Mucosa of descending colon (tissue), 3 donors: Measurements from ENCODE around the gene PTBP2. TPM values are rescaled to one million over a fixed set of nuclear protein-coding genes. Genes with fewer than 3 reads are reported as not detected.
"Not testable (repeated sequence)": the region's sequence is repeated elsewhere in the genome, so short reads cannot be mapped to it uniquely, and the experiment has no call there.

Experiments
- ATAC-seq: fragments of 200-7000 bp; cut with Tn5 transposase; one replicate; pipeline ENCODE4 v1.9.1; 2020; ENCODE audit warnings: mild to moderate bottlenecking, moderate library complexity
- DNase-seq, 3 donors: peaks; one replicate each; pipeline ENCODE4 v3.0.0-alpha.2; 2020
- H3K36me3 ChIP-seq: fragments of 200-600 bp; one replicate; pipeline ENCODE4 v1.8.0; 2021; ENCODE audit warnings: low read depth, mild to moderate bottlenecking
- H3K4me1 ChIP-seq: fragments of 200-600 bp; one replicate; pipeline ENCODE4 v1.8.0; 2021; ENCODE audit warnings: low read depth, mild to moderate bottlenecking
- H3K4me3 ChIP-seq: fragments of 200-600 bp; one replicate; pipeline ENCODE4 v1.8.0; 2021; ENCODE audit warnings: mild to moderate bottlenecking
- H3K9me3 ChIP-seq: fragments of 200-600 bp; one replicate; pipeline ENCODE4 v1.8.0; 2021; ENCODE audit warnings: mild to moderate bottlenecking
- CTCF ChIP-seq: fragments of 200-600 bp; IDR thresholded peaks from one replicate; pipeline ENCODE4 v1.8.0; 2022; ENCODE audit warnings: antibody characterized with exemption, mild to moderate bottlenecking
- intact Hi-C, 2 donors: fragments of 100-400 bp; cut with DNase I in 1 of 2; cut with micrococcal nuclease in 1 of 2; formaldehyde crosslinking; loops; one replicate each; pipeline versions ENCODE4 v1.11.0 to v1.11.1; 2022; cut with DNase I, micrococcal nuclease
- total RNA-seq, 3 donors: library from RNA; stranded (reverse); fragmentation: NEBNext Ultra II Directional in 2 of 3; extraction: Animal tissue kit (Norgen Biotek cat#: 25700) in 2 of 3; gene quantifications; one replicate each; pipeline versions ENCODE4 v1.2.1 to v1.2.4, GENCODE V29; 2021 to 2023
- donor health status: DM: no; HTN: no; CAD: no; lungs with moderate emphysema.
- donor health status: DM: no; HTN: no; CAD: no.
- donor health status: DM: no; HTN: yes; CAD: no.

Gene PTBP2
- total RNA-seq, 3 donors from 2014 or later: 12.0 to 69.3 (median 15.9) TPM

GRCh38 chr1:96792220-96792619 lies 70.6 kb downstream of the PTBP2 start:
- H3K4me1 ChIP-seq: no peaks in the 10 kb centered on the region
- ATAC-seq (no peak), DNase-seq (no peak)
- TF ChIP-seq CTCF: no peak
- intact Hi-C loops: no loop called here
- H3K9me3 ChIP-seq: no peaks in the 10 kb centered on the region
- no peaks in the 10 kb centered on the region for H3K36me3 ChIP-seq
- no peak overlapping the region for H3K4me3 ChIP-seq

GRCh38 chr1:96801696-96802095 lies 80.1 kb downstream of the PTBP2 start:
- intact Hi-C loops, ATAC-seq, DNase-seq, H3K36me3 ChIP-seq, H3K4me1 ChIP-seq, H3K9me3 ChIP-seq, H3K4me3 ChIP-seq: not testable (repeated sequence)

- no peaks in the 10 kb centered on the region for H3K36me3 ChIP-seq
- DNase-seq: no peak
- TF ChIP-seq CTCF: no peak
- no peak for ATAC-seq
- H3K4me1 ChIP-seq: no peaks in the 10 kb centered on the region
- intact Hi-C loops: no loop called here
- H3K9me3 ChIP-seq: no peaks in the 10 kb centered on the region
- H3K4me3 ChIP-seq: no peak overlapping the region
These were observed 83.1 kb downstream of the PTBP2 start for GRCh38 chr1:96804648-96805047.

- no peak for DNase-seq
- ATAC-seq: no peak
- H3K9me3 ChIP-seq: no peaks in the 10 kb centered on the region
- no peak overlapping the region for H3K4me3 ChIP-seq
- intact Hi-C loops: no loop called here
- H3K36me3 ChIP-seq: no peaks in the 10 kb centered on the region
- no peak for TF ChIP-seq CTCF
- no peaks in the 10 kb centered on the region for H3K4me1 ChIP-seq
These were observed 86.6 kb downstream of the PTBP2 start for GRCh38 chr1:96808191-96808590.

- no peaks in the 10 kb centered on the region for H3K4me1 ChIP-seq
- DNase-seq (no peak), ATAC-seq (no peak)
- no peak overlapping the region for H3K4me3 ChIP-seq
- TF ChIP-seq CTCF: no peak
- intact Hi-C loops: no loop called here
- no peaks in the 10 kb centered on the region for H3K36me3 ChIP-seq
- no peaks in the 10 kb centered on the region for H3K9me3 ChIP-seq
These were observed 94.3 kb downstream of the PTBP2 start for GRCh38 chr1:96815914-96816313.

GRCh38 chr1:96820107-96820506 lies 98.5 kb downstream of the PTBP2 start:
- Histone ChIP-seq H3K4me3 (no peak overlapping the region), H3K9me3 (no peaks in the 10 kb centered on the region), H3K36me3 (no peaks in the 10 kb centered on the region), H3K4me1 (no peaks in the 10 kb centered on the region)
- TF ChIP-seq CTCF: no peak
- intact Hi-C loops: no loop called here
- ATAC-seq: no peak
- DNase-seq: no peak
